ENCODE data around the gene UCK2.

The UCK2 gene

DNA sequence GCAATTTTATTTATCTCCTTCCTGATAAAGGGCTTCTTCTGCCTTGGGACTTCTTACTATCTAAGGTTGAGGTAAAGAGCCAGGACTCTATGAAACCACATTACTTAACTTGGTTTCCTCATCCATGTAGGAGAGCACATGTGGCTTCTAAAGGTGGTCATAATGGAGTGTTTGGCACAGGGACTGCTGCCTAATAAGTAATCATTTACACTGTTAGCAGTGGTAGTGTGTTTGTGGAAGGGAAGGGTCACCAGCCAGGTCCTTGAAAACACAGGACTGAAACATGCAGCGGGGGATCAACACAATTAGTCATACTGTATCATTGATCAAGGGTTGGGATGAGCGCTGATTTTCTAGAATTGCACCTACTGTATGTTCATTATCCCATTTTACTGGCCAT is 59.6 kb downstream of the UCK2 start:
- TF ChIP-seq, protein P1, sequence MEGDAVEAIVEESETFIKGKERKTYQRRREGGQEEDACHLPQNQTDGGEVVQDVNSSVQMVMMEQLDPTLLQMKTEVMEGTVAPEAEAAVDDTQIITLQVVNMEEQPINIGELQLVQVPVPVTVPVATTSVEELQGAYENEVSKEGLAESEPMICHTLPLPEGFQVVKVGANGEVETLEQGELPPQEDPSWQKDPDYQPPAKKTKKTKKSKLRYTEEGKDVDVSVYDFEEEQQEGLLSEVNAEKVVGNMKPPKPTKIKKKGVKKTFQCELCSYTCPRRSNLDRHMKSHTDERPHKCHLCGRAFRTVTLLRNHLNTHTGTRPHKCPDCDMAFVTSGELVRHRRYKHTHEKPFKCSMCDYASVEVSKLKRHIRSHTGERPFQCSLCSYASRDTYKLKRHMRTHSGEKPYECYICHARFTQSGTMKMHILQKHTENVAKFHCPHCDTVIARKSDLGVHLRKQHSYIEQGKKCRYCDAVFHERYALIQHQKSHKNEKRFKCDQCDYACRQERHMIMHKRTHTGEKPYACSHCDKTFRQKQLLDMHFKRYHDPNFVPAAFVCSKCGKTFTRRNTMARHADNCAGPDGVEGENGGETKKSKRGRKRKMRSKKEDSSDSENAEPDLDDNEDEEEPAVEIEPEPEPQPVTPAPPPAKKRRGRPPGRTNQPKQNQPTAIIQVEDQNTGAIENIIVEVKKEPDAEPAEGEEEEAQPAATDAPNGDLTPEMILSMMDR (conservative IDR thresholded peaks at IDR 0.05; ENCODE audit: low read length) = no peak
- H3K4me3 ChIP-seq (ENCODE audit: low read length) = no peak overlapping the region
- no peak for DNase-seq (ENCODE audit: low read depth)

DNA sequence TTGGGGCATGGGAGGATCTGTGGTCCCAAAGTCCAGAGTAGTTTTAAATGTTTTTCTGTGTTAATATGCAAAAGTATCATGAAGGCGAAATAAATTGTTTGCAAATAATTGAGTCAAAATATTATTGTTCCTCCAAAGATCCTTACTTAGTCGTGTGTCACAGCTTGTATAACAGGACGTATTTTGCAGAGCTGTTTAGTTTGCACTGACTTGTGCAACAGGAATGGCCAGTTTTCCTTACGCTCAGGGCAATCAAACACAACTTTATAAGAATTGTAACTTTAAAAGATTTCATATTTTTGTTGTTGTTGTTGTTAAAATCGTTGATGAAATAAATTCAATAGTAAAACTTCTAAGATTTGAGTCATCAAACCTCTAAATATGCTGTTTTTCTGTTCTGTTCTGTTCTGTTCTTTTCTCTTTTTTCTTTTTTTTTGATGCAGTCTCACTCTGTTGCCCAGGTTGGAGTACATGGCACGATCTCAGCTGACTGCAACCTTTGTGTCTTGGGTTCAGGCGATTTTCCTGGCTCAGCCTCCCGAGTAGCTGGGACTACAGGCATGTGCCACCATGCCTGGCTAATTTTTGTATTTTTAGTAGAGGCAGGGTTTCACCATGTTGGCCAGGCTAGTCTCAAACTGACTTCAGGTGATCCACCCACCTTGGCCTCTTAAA is 60.6 kb downstream of the UCK2 start:
- TF ChIP-seq, protein P1 (conservative IDR thresholded peaks at IDR 0.05; ENCODE audit: low read length) = no peak
- no peak overlapping the region for H3K4me3 ChIP-seq (ENCODE audit: low read length)
- no peak for DNase-seq (ENCODE audit: low read depth)

GRCh38 chr1:165888552-165888920 is 61.1 kb downstream of the UCK2 start:
- TF ChIP-seq, protein P1 (conservative IDR thresholded peaks at IDR 0.05; ENCODE audit: low read length) = no peak
- no peak for DNase-seq (ENCODE audit: low read depth)

DNA sequence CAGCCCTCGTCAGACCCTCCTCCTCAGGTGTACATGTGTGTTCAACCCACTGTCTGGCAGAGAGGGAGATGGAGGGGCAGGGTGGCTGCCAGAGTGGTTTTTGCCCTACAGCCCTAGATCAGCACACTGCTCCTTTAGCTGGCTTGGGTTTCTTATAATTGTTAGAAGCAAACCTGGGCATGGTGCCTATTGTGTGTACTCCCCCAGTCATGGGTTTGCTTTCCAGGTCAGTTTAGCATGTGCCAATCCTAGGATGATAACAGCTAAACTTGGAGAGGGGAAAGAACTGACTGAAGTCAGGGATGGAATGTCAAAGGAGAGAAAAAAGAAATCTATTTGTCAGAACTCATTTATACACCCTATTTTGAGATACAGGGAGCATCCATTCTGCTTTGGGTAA is 63.3 kb downstream of the UCK2 start:
- no peak overlapping the region for H3K4me3 ChIP-seq (ENCODE audit: low read length)
- TF ChIP-seq, protein P1 (conservative IDR thresholded peaks at IDR 0.05; ENCODE audit: low read length) = no peak
- DNase-seq (ENCODE audit: low read depth) = no peak

More at GRCh38 chr1:165888552-165888920, 61.1 kb downstream of the UCK2 start:
- no peak overlapping the region for H3K4me3 ChIP-seq (ENCODE audit: low read length)

- TF ChIP-seq, protein P1 (conservative IDR thresholded peaks at IDR 0.05; ENCODE audit: low read length) = no peak
- DNase-seq (ENCODE audit: low read depth) = peak; percentile 66
- H3K4me3 ChIP-seq (ENCODE audit: low read length) = no peak overlapping the region
Observed at GRCh38 chr1:165891111-165891860, 63.9 kb downstream of the UCK2 start.

- TF ChIP-seq, protein P1 (conservative IDR thresholded peaks at IDR 0.05; ENCODE audit: low read length) = no peak
- no peak for DNase-seq (ENCODE audit: low read depth)
- no peak overlapping the region for H3K4me3 ChIP-seq (ENCODE audit: low read length)
Observed at GRCh38 chr1:165892935-165893334, 65.5 kb downstream of the UCK2 start.

DNA sequence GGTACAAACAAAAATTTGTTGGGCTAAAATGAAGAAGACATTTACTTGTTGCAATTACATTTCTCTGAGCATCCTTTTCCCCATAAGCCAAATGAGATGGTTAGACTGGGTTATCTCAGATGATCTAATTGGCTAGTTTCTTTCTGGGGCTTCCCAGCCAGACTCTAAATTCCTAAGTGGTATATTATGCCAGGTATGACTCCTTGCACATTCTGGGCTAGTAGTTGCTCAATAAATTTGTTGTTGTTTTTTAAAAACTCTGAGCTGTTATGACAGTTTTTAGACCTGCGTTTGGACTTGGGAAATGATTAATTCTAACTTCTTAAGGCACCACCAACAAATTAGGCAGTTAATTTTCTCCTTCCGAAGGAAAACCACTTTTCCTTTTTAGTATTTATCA is 66.1 kb downstream of the UCK2 start:
- no peak overlapping the region for H3K4me3 ChIP-seq (ENCODE audit: low read length)
- TF ChIP-seq, protein P1 (conservative IDR thresholded peaks at IDR 0.05; ENCODE audit: low read length) = no peak
- peak; percentile 33 for DNase-seq (ENCODE audit: low read depth)
